Renal cortical epithelial cell (primary cell): Measurements from ENCODE around the gene GAMT. TPM values are rescaled to one million over a fixed set of nuclear protein-coding genes. Genes with fewer than 3 reads are reported as not detected.

Experiments
- total RNA-seq: library from RNA; depleted of rRNA; stranded (reverse); fragments of >200 nt; gene quantifications from 2 replicates; pipeline ENCODE4 v1.2.3, GENCODE V29; 2014

The GAMT gene
- total RNA-seq, 1 donor from 2014 or later: 15.4 TPM

Other genes starting within 250 kb of the GAMT start
- 40.5 and 113 TPM in 2 replicates for gene SBNO2, start 227.3 kb downstream of the GAMT start, total RNA-seq
- 113 and 140 TPM in 2 replicates for gene STK11, start 195.8 kb downstream of the GAMT start, total RNA-seq
- gene CBARP, start 163.5 kb downstream of the GAMT start, total RNA-seq: 0.87 and 4.3 TPM in 2 replicates
- 29.0 and 29.2 TPM in 2 replicates for gene ATP5F1D, start 159.8 kb downstream of the GAMT start, total RNA-seq
- gene MIDN, start 153.0 kb downstream of the GAMT start, total RNA-seq: 12.2 and 44.9 TPM in 2 replicates
- 174 and 314 TPM in 2 replicates for gene CIRBP, start 132.2 kb downstream of the GAMT start, total RNA-seq
- gene FAM174C, start 126.0 kb downstream of the GAMT start, total RNA-seq: 13.9 and 21.5 TPM in 2 replicates
- gene EFNA2, start 115.7 kb downstream of the GAMT start, total RNA-seq: 0.10 TPM in 1 of 2 replicates, not detected in the other
- gene NDUFS7, start 17.6 kb downstream of the GAMT start, total RNA-seq: 56.8 and 70.2 TPM in 2 replicates
- gene DAZAP1, start 6.0 kb upstream of the GAMT start, total RNA-seq: 49.2 and 96.9 TPM in 2 replicates
- gene RPS15, start 36.9 kb upstream of the GAMT start, total RNA-seq: 442 and 500 TPM in 2 replicates
- gene APC2, start 48.6 kb upstream of the GAMT start, total RNA-seq: 0.05 TPM in 1 of 2 replicates, not detected in the other
- gene C19orf25, start 77.7 kb upstream of the GAMT start, total RNA-seq: 26.4 and 31.4 TPM in 2 replicates
- 1.6 and 4.9 TPM in 2 replicates for gene PCSK4, start 88.8 kb upstream of the GAMT start, total RNA-seq
- 4.9 and 8.7 TPM in 2 replicates for gene REEP6, start 89.6 kb upstream of the GAMT start, total RNA-seq
- gene ADAMTSL5, start 111.5 kb upstream of the GAMT start, total RNA-seq: 2.1 and 5.0 TPM in 2 replicates
- gene PLK5, start 122.5 kb upstream of the GAMT start, total RNA-seq: not detected in 2 replicates
- 57.7 and 80.1 TPM in 2 replicates for gene MEX3D, start 166.8 kb upstream of the GAMT start, total RNA-seq
- gene MBD3, start 191.3 kb upstream of the GAMT start, total RNA-seq: 57.5 and 98.2 TPM in 2 replicates
- 48.3 and 76.2 TPM in 2 replicates for gene UQCR11, start 203.9 kb upstream of the GAMT start, total RNA-seq